ENCODE data around the gene ZRANB1. TPM values are rescaled to one million over a fixed set of nuclear protein-coding genes. Genes with fewer than 3 reads are reported as not detected.

The ZRANB1 gene
- total and polyA plus RNA-seq, 2 experiments from 2014 or later = 4.2 to 26.7 TPM

DNA sequence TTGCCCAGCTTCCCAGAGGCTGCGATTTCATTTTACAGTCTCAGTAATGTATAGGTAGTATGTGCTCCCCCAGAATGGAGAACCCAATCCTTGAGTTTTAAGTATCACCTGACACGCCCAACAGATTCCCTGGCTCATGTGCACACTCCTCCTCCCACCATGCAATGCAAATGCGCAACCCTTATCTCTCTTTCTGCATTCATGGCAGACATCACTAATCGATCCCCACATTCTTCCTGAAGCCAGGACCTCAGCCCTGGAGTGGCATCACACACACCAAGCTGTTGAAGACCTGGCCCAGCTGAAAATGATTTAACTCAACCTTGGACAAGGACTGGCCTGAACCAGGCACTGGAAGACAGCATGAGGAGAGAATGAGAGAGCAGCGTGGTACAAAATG lies 68.4 kb downstream of the ZRANB1 start (continued):
- TF ChIP-seq, protein P1, sequence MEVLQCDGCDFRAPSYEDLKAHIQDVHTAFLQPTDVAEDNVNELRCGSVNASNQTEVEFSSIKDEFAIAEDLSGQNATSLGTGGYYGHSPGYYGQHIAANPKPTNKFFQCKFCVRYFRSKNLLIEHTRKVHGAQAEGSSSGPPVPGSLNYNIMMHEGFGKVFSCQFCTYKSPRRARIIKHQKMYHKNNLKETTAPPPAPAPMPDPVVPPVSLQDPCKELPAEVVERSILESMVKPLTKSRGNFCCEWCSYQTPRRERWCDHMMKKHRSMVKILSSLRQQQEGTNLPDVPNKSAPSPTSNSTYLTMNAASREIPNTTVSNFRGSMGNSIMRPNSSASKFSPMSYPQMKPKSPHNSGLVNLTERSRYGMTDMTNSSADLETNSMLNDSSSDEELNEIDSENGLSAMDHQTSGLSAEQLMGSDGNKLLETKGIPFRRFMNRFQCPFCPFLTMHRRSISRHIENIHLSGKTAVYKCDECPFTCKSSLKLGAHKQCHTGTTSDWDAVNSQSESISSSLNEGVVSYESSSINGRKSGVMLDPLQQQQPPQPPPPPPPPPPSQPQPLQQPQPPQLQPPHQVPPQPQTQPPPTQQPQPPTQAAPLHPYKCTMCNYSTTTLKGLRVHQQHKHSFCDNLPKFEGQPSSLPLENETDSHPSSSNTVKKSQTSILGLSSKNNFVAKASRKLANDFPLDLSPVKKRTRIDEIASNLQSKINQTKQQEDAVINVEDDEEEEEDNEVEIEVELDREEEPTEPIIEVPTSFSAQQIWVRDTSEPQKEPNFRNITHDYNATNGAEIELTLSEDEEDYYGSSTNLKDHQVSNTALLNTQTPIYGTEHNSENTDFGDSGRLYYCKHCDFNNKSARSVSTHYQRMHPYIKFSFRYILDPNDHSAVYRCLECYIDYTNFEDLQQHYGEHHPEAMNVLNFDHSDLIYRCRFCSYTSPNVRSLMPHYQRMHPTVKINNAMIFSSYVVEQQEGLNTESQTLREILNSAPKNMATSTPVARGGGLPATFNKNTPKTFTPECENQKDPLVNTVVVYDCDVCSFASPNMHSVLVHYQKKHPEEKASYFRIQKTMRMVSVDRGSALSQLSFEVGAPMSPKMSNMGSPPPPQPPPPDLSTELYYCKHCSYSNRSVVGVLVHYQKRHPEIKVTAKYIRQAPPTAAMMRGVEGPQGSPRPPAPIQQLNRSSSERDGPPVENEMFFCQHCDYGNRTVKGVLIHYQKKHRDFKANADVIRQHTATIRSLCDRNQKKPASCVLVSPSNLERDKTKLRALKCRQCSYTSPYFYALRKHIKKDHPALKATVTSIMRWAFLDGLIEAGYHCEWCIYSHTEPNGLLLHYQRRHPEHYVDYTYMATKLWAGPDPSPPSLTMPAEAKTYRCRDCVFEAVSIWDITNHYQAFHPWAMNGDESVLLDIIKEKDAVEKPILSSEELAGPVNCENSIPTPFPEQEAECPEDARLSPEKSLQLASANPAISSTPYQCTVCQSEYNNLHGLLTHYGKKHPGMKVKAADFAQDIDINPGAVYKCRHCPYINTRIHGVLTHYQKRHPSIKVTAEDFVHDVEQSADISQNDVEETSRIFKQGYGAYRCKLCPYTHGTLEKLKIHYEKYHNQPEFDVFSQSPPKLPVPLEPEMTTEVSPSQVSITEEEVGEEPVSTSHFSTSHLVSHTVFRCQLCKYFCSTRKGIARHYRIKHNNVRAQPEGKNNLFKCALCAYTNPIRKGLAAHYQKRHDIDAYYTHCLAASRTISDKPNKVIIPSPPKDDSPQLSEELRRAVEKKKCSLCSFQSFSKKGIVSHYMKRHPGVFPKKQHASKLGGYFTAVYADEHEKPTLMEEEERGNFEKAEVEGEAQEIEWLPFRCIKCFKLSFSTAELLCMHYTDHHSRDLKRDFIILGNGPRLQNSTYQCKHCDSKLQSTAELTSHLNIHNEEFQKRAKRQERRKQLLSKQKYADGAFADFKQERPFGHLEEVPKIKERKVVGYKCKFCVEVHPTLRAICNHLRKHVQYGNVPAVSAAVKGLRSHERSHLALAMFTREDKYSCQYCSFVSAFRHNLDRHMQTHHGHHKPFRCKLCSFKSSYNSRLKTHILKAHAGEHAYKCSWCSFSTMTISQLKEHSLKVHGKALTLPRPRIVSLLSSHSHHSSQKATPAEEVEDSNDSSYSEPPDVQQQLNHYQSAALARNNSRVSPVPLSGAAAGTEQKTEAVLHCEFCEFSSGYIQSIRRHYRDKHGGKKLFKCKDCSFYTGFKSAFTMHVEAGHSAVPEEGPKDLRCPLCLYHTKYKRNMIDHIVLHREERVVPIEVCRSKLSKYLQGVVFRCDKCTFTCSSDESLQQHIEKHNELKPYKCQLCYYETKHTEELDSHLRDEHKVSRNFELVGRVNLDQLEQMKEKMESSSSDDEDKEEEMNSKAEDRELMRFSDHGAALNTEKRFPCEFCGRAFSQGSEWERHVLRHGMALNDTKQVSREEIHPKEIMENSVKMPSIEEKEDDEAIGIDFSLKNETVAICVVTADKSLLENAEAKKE (CRISPR knock-in tag; IDR thresholded peaks at IDR 0.05) = no peak
- TF ChIP-seq NANOG (IDR thresholded peaks at IDR 0.05; ENCODE audit: borderline replicate concordance) = no peak

DNA sequence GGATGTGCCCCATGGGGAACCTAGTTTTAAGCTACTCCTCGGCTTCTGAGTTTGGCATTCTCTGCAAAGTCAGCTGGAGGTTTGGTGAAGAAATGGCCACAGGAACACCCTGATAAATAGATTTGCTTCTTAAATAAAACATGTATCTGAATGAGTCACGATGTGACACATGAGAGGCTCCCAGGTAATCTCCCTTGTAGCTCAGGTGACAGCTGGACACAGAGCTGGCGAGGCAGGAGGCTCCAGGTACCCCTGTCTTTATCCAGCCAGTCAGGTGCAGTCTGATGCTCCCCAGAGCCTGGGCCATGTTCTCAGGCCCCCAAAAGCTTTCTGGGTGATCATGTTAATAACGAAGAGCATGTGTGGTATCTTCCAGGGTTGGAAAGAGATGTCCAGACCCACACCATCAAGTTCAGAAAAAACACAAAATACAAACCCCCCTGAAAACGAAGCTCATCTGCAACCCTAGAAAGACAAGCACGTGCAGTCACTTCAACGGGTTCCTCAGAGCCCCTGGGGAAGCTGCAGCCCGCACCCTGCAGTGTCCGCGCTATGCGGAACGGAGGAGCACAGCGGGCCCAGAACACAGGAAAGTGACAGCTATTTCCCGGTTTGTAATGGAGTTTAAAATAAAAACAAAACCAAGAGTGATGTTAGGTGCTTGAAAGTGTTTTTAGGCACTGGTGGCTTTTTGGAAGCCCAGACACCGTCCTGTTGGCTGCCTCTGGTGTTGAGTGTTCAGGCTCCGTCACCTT lies 69.4 kb downstream of the ZRANB1 start:
- Mint-ChIP-seq H3K36me3 (ENCODE audit: low read depth) (peaks cover 66% of the 10 kb centered on the region), H3K27me3 (ENCODE audit: insufficient read depth, low read depth, poor library complexity) (peaks cover 35% of the 10 kb centered on the region), H3K27ac (peak overlapping the region; percentile 54), H3K9me3 (no peaks in the 10 kb centered on the region), H3K4me3 (no peak overlapping the region; the same call in 2 of the 3 replicates), H3K4me1 (peaks cover 70% of the 10 kb centered on the region)
- Histone ChIP-seq H3K4me3 (no peak overlapping the region), H3K4me2 (no peak overlapping the region), H3K36me3 (ENCODE audit: insufficient read depth) (no peaks in the 10 kb centered on the region; the same call in 1 of the 2 replicates), H3K27ac (ENCODE audit: low read depth) (peak overlapping the region; percentile 69; the same call in 1 of the 2 replicates), H3K4me1 (ENCODE audit: insufficient read depth) (peaks cover 31% of the 10 kb centered on the region), H2AFZ (no peak overlapping the region), H3F3A (replicated peaks; ENCODE audit: low read depth) (peaks cover 6% of the 10 kb centered on the region), H3K27me3 (ENCODE audit: insufficient read depth) (no peaks in the 10 kb centered on the region), H4K20me1 (replicated peaks; ENCODE audit: insufficient read depth) (peaks cover 74% of the 10 kb centered on the region), H3K79me2 (replicated peaks; ENCODE audit: insufficient read depth) (peaks cover 100% of the 10 kb centered on the region), H3K9me2 (ENCODE audit: insufficient read depth) (no peaks in the 10 kb centered on the region)
- no peak for DNase-seq (ENCODE audit: low spot score)
- no peak for ATAC-seq
- TF ChIP-seq CREB1 (CRISPR knock-in tag; IDR thresholded peaks at IDR 0.05; ENCODE audit: low read depth) = no peak
- no peak for TF ChIP-seq NANOG (IDR thresholded peaks at IDR 0.05; ENCODE audit: borderline replicate concordance)
- no peak for TF ChIP-seq ZNF331 (CRISPR knock-in tag; IDR thresholded peaks at IDR 0.05; ENCODE audit: low read depth)
- TF ChIP-seq STAT1 (IDR thresholded peaks at IDR 0.05; ENCODE audit: unreplicated experiment) = no peak
- TF ChIP-seq, protein P2, sequence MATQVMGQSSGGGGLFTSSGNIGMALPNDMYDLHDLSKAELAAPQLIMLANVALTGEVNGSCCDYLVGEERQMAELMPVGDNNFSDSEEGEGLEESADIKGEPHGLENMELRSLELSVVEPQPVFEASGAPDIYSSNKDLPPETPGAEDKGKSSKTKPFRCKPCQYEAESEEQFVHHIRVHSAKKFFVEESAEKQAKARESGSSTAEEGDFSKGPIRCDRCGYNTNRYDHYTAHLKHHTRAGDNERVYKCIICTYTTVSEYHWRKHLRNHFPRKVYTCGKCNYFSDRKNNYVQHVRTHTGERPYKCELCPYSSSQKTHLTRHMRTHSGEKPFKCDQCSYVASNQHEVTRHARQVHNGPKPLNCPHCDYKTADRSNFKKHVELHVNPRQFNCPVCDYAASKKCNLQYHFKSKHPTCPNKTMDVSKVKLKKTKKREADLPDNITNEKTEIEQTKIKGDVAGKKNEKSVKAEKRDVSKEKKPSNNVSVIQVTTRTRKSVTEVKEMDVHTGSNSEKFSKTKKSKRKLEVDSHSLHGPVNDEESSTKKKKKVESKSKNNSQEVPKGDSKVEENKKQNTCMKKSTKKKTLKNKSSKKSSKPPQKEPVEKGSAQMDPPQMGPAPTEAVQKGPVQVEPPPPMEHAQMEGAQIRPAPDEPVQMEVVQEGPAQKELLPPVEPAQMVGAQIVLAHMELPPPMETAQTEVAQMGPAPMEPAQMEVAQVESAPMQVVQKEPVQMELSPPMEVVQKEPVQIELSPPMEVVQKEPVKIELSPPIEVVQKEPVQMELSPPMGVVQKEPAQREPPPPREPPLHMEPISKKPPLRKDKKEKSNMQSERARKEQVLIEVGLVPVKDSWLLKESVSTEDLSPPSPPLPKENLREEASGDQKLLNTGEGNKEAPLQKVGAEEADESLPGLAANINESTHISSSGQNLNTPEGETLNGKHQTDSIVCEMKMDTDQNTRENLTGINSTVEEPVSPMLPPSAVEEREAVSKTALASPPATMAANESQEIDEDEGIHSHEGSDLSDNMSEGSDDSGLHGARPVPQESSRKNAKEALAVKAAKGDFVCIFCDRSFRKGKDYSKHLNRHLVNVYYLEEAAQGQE (IDR thresholded peaks at IDR 0.05; ENCODE audit: unreplicated experiment) = no peak
- no peak for TF ChIP-seq EZH2phosphoT487 (IDR thresholded peaks at IDR 0.05; ENCODE audit: unreplicated experiment)
- TF ChIP-seq POLR2AphosphoS5 (IDR thresholded peaks at IDR 0.05; ENCODE audit: low read depth) = no peak
